ENCODE measurements around the gene IP6K1. TPM values are rescaled to one million over a fixed set of nuclear protein-coding genes. Genes with fewer than 3 reads are reported as not detected.

IP6K1 gene
- total and polyA plus RNA-seq, 2 donors (not counting 1 experiment from before 2014, with no cell fraction given), result 27.8 to 77.8 TPM

DNA sequence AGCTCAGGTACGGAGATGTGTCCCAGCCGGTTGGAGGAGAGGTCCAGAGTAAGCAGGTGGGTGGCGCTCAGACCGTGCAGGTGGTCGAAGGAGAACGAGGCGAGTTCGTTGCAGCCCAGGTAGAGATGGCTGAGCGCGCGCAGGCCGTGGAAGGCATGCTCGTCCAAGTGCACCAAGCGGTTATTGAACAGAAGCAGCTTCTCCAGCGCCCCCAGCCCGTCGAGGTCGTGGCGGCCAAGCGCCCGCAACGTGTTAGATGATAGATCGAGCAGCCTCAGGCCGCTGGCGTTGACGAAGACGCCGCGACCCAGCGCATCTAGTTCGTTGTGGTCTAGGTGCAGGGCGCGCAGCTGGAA, 67.5 kb downstream of the IP6K1 start:
- peak overlapping the region; percentile 92 for H3K27ac Mint-ChIP-seq
- Histone ChIP-seq H4K20me1 (ENCODE audit: control insufficient read depth, insufficient read depth, low read length, poor library complexity, severe bottlenecking) (no peaks in the 10 kb centered on the region), H2AFZ (ENCODE audit: insufficient read depth, low read depth, low read length, poor library complexity, severe bottlenecking) (peak overlapping the region; percentile 66), H3K79me2 (ENCODE audit: control insufficient read depth, insufficient read depth, low read length) (peaks cover 4% of the 10 kb centered on the region), H3K36me3 (replicated peaks in 1 of 2; ENCODE audit: control extremely low read depth in 1 of 2, control insufficient read depth in 1 of 2, extremely low read depth in 1 of 2, insufficient read depth in 2 of 2, low read length in 1 of 2) (peaks cover 0 to 23% of the 10 kb centered on the region in 2 experiments), H3K27ac (ENCODE audit: low read length in 2 of 2) (no peak overlapping the region), H3K9me3 (ENCODE audit: control extremely low read depth in 1 of 3, control insufficient read depth in 2 of 3, insufficient read depth in 1 of 3, low read length in 2 of 3) (no peaks in the 10 kb centered on the region), H3K4me3 (ENCODE audit: control extremely low read depth in 1 of 5, extremely low read depth in 1 of 5, insufficient read depth in 1 of 5, low read depth in 2 of 5, low read length in 4 of 5) (peak overlapping the region; percentile 65 to 77 (median 71)), H3K9ac (ENCODE audit: low read length) (peak overlapping the region; percentile 79), H3K4me2 (replicated peaks; ENCODE audit: low read depth, low read length, poor library complexity, severe bottlenecking) (peak overlapping the region; percentile 95), H3K4me1 (ENCODE audit: control insufficient read depth in 2 of 2, insufficient read depth in 2 of 2, low read length in 2 of 2) (peaks cover 16 to 30% of the 10 kb centered on the region in 2 donors), H3K27me3 (replicated peaks in 1 of 4; ENCODE audit: control extremely low read depth in 1 of 4, control insufficient read depth in 3 of 4, insufficient read depth in 4 of 4, low read length in 3 of 4) (no peaks in the 10 kb centered on the region)
- ATAC-seq (ENCODE audit: low read depth) (no peak), DNase-seq (no peak)
- peaks cover 36% of the 10 kb centered on the region for H3K4me1 Mint-ChIP-seq
- ChIA-PET CTCF (interaction anchor here (0.6 to 3.2 kb wide), 14 partner anchors 11 to 1523 kb away, joined by 3 to 22 read pairs (median 4); partner anchors contain the start of genes INKA1, IP6K1 and RBM6), POLR2A (interaction anchor here (1.0 to 3.0 kb wide), 2 partner anchors 17 to 84 kb away, joined by 3 to 9 read pairs; partner anchors contain the start of gene INKA1)
- H3K27me3 Mint-ChIP-seq, result no peaks in the 10 kb centered on the region
- H3K9me3 Mint-ChIP-seq (ENCODE audit: insufficient read depth), result no peaks in the 10 kb centered on the region
- intact Hi-C loops (cut with micrococcal nuclease), result loop anchor here (1.0 kb wide), 6 partner anchors 45 to 187 kb away; partner anchors contain the start of genes APEH, INKA1, IP6K1 and TRAIP
- WGBS (ENCODE audit: insufficient coverage), result 19% methylated on average over 33 of the region's 33 CpGs
- peak overlapping the region; percentile 96 for H3K4me3 Mint-ChIP-seq
- TF ChIP-seq, protein P1, sequence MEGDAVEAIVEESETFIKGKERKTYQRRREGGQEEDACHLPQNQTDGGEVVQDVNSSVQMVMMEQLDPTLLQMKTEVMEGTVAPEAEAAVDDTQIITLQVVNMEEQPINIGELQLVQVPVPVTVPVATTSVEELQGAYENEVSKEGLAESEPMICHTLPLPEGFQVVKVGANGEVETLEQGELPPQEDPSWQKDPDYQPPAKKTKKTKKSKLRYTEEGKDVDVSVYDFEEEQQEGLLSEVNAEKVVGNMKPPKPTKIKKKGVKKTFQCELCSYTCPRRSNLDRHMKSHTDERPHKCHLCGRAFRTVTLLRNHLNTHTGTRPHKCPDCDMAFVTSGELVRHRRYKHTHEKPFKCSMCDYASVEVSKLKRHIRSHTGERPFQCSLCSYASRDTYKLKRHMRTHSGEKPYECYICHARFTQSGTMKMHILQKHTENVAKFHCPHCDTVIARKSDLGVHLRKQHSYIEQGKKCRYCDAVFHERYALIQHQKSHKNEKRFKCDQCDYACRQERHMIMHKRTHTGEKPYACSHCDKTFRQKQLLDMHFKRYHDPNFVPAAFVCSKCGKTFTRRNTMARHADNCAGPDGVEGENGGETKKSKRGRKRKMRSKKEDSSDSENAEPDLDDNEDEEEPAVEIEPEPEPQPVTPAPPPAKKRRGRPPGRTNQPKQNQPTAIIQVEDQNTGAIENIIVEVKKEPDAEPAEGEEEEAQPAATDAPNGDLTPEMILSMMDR (IDR thresholded peaks at IDR 0.05), result no peak
- TF ChIP-seq EZH2 (IDR thresholded peaks at IDR 0.05; ENCODE audit: borderline replicate concordance, insufficient read depth, low read depth, low read length, poor library complexity, severe bottlenecking), result no peak
